ENCODE data around the gene TMEM201. TPM values are rescaled to one million over a fixed set of nuclear protein-coding genes. Genes with fewer than 3 reads are reported as not detected.

The TMEM201 gene
- total RNA-seq (2022; extraction: Qiagen RNA extraction) = 12.3 to 13.7 TPM (median 12.9 TPM) in 5 replicates

GRCh38 chr1:9588551-9589143 lies at the start of gene TMEM201:
TSS of gene TMEM201 (plus strand) at chr1:9588911. CDS start at chr1:9588931, 20 bp downstream.

GRCh38 chr1:9539165-9539828 lies 49.4 kb upstream of the TMEM201 start, which contains the start of gene SLC25A33:
TSS of gene SLC25A33 (plus strand) at chr1:9539465. CDS start at chr1:9539692, 227 bp downstream.

GRCh38 chr1:9651565-9652378 lies 63.1 kb downstream of the TMEM201 start, which contains the start of gene PIK3CD:
TSS of gene PIK3CD (plus strand) at chr1:9651731. CDS start at chr1:9710456, 58,725 bp downstream.

Other genes starting within 250 kb of the TMEM201 start
- 2.7 to 3.6 TPM (median 3.4 TPM) in 5 replicates for gene SLC25A33, start 49.4 kb upstream of the TMEM201 start, total RNA-seq (2022; extraction: Qiagen RNA extraction)
- 7.3 to 9.4 TPM (median 8.7 TPM) in 5 replicates for gene PIK3CD, start 62.8 kb downstream of the TMEM201 start, total RNA-seq (2022; extraction: Qiagen RNA extraction)
- 57.1 to 69.1 TPM (median 63.0 TPM) in 5 replicates for gene CLSTN1, start 235.1 kb downstream of the TMEM201 start, total RNA-seq (2022; extraction: Qiagen RNA extraction)

All from A549 treated with Hydrocortisone at 1 μM for 4 hours (cell line).